ENCODE measurements around the gene AHNAK. TPM values are rescaled to one million over a fixed set of nuclear protein-coding genes. Genes with fewer than 3 reads are reported as not detected.

Gene AHNAK
- total and polyA plus RNA-seq, 2 of the 8 experiments (the other 6 are each of a cell fraction or from before 2014, with no cell fraction given): 2.0 to 5.8 TPM

- Histone ChIP-seq H3K4me1 (replicated peaks in 1 of 4; ENCODE audit: control insufficient read depth in 3 of 4, insufficient read depth in 4 of 4, low read length in 3 of 4) (peaks cover 3 to 13% (median 4%) of the 10 kb centered on the region in 4 experiments; a peak in 5 of 7 replicates), H2BK5ac (ENCODE audit: low read depth, low read length) (no peak overlapping the region), H2AFZ (ENCODE audit: low read length) (no peak overlapping the region), H4K5ac (ENCODE audit: insufficient read length, low read depth, low read length) (no peak overlapping the region), H3K23me2 (ENCODE audit: low read depth, low read length) (no peaks in the 10 kb centered on the region), H2BK15ac (ENCODE audit: low read length) (no peak overlapping the region), H3K23ac (ENCODE audit: insufficient read length) (no peak overlapping the region), H3K9ac (replicated peaks in 1 of 4; ENCODE audit: extremely low read depth in 1 of 4, low read depth in 3 of 4, low read length in 3 of 4) (no peak overlapping the region; a peak in 1 of 7 replicates), H3K18ac (ENCODE audit: extremely low read depth, low read length) (no peak overlapping the region), H3K9me3 (ENCODE audit: insufficient read depth in 2 of 2, low read depth in 1 of 2, low read length in 1 of 2) (no peaks in the 10 kb centered on the region), H3K79me2 (ENCODE audit: control insufficient read depth in 1 of 2, insufficient read depth in 2 of 2, low read length in 2 of 2) (no peaks in the 10 kb centered on the region), H3K36me3 (ENCODE audit: control insufficient read depth in 2 of 4, insufficient read depth in 4 of 4, low read length in 3 of 4) (no peaks in the 10 kb centered on the region), H3K4me3 (ENCODE audit: extremely low read depth in 1 of 4, insufficient read depth in 2 of 4, low read depth in 3 of 4, low read length in 4 of 4) (no peak overlapping the region), H4K20me1 (replicated peaks in 1 of 2; ENCODE audit: control insufficient read depth in 1 of 2, insufficient read depth in 2 of 2, low read length in 2 of 2) (no peaks in the 10 kb centered on the region), H3K4me2 (ENCODE audit: insufficient read depth in 1 of 2, low read depth in 2 of 2, low read length in 2 of 2) (no peak overlapping the region), H4K91ac (replicated peaks; ENCODE audit: insufficient read length, low read length) (no peak overlapping the region), H2BK20ac (ENCODE audit: low read length) (no peak overlapping the region), H3K79me1 (ENCODE audit: low read depth, low read length) (no peaks in the 10 kb centered on the region), H2AK5ac (ENCODE audit: low read depth, low read length) (no peak overlapping the region), H4K8ac (ENCODE audit: extremely low read depth, insufficient read depth, low read length) (no peak overlapping the region), H3K4ac (replicated peaks; ENCODE audit: insufficient read length, low read depth, low read length) (no peak overlapping the region), H3K56ac (replicated peaks; ENCODE audit: insufficient read length, low read depth, low read length) (no peak overlapping the region), H3K27ac (ENCODE audit: low read depth, low read length) (no peak overlapping the region), H2BK120ac (replicated peaks; ENCODE audit: low read depth, low read length) (no peak overlapping the region), H3K14ac (ENCODE audit: insufficient read length) (no peak overlapping the region), H3K27me3 (replicated peaks in 1 of 4; ENCODE audit: control insufficient read depth in 3 of 4, extremely low read depth in 1 of 4, insufficient read depth in 3 of 4, low read length in 3 of 4) (no peaks in the 10 kb centered on the region), H2BK12ac (ENCODE audit: low read depth, low read length) (no peak overlapping the region)
- TF ChIP-seq CHD2 (IDR thresholded peaks at IDR 0.05; ENCODE audit: low read length): no peak
- TF ChIP-seq ZNF274 (IDR thresholded peaks at IDR 0.05; ENCODE audit: borderline replicate concordance, extremely low read depth, low read length): no peak
- no peak for TF ChIP-seq SP4 (IDR thresholded peaks at IDR 0.05; ENCODE audit: low read length)
- no peak for TF ChIP-seq TCF12 (IDR thresholded peaks at IDR 0.05; ENCODE audit: low read depth, low read length)
- TF ChIP-seq KDM5A (IDR thresholded peaks at IDR 0.05; ENCODE audit: low read length): no peak
- TF ChIP-seq CHD1 (IDR thresholded peaks at IDR 0.05; ENCODE audit: low read depth, low read length): no peak
- FAIRE-seq (no peak), DNase-seq (ENCODE audit: low read depth in 1 of 2, low spot score in 2 of 2) (no peak)
- CTCF ChIA-PET (ENCODE audit: partially characterized antibody): interaction anchor here (0.6 to 8.6 kb wide), 29 partner anchors 8 to 374 kb away, joined by 3 to 113 read pairs (median 8); partner anchors contain the start of genes AHNAK, SCGB1A1 and TUT1
- POLR2A ChIA-PET (ENCODE audit: partially characterized antibody): interaction anchor here (0.7 to 2.0 kb wide), 4 partner anchors 32 to 196 kb away, joined by 3 to 10 read pairs (median 4); no protein-coding TSS in a partner anchor
- 88% methylated on average over 10 of the region's 10 CpGs; no CpG with 5 or more reads in 1 of the 2 experiments for WGBS, 2 experiments (ENCODE audit: extremely low coverage in 1 of 2, insufficient coverage in 1 of 2, insufficient read length in 1 of 2, insufficient replicate concordance in 2 of 2, low coverage in 1 of 2, low lambda C conversion rate in 2 of 2, missing lambda C conversion rate in 1 of 2)
Measured at GRCh38 chr11:62395885-62396551, 150.6 kb downstream of the AHNAK start.
